Activated CD4-positive, alpha-beta T cell treated with anti-CD3 and anti-CD28 coated beads for 4 hours (primary cell): ENCODE data around the gene CELF4.

Source experiments
- DNase-seq, 2 donors: peaks; one replicate each; pipeline ENCODE4 v3.0.0-alpha.2; 2020

The CELF4 gene

DNA sequence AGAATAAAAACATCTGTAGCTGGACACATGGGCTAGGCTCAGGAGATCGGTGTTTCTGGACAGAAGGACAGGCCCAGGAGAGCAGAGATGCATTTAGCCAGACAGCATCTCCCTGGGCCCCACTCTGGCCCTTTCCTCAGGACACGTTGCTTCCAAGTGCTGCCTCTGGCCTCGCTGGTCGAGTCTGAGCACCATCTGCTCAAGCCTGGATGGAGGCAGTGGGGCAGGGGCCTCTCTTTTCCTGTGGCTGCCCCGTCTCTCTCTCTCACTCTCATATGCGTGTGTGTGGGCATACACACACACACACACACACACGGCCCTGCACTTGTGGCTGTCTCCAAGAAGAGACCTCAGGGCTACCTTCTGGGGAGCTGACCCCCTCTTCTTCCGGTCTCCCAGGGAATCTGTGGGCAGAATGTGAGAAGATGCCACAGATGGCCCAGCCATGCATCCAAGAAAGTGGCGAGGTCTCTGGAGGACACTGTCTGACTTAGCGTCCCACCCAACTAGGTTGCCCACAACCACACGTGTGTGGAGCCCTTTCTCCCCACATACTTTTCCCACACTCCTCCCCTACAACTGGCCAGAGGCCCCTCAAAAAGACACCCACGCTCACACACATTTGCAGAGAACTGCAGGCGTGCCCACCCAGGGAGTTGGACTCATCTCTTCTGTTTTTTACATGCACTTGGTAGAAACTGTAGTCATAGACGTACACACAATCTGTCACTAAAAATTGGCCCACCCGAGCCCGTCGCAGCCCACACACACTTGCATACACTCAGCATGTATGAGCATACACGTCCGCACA is 19.9 kb downstream of the CELF4 start:
- no peak for DNase-seq

DNA sequence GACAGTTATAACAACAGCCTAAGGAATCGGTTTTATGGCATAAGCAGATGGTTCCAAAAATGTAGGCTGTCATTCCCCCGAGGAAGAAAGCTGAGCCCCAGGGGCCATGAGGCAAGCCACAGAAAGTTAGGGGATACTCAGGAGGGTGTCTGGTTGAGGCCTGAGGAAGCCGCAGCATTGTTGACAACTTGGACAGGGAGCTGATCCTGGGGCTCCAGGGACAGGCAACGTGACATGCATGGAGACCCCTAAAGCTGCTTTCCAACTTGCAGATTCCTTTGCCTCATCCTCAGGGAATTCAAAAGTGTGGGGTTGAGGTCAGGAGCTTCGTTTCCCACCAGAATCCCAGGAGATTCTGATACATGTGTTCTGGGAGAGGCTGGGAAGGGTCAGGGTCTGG is 20.9 kb downstream of the CELF4 start:
- no peak for DNase-seq

DNA sequence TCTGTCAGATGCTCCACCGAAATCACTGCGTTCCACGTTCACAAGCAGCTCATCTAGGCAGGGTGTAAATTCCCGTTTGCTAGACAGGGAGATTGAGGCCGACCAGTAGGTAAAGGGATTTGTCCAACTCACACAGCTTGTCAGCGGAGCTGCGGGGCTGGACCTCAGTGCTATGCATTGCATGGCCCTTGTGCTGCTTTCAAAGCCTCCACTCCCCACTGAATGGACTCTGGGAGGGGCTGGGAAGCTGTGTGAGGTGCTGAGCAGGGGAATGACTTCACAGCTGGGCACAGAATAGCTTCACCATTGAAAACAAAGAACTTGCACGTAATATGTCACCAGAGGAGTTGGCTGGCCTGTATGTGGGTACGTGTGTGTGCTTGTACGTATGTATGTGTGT is 21.4 kb downstream of the CELF4 start:
- no peak for DNase-seq

DNA sequence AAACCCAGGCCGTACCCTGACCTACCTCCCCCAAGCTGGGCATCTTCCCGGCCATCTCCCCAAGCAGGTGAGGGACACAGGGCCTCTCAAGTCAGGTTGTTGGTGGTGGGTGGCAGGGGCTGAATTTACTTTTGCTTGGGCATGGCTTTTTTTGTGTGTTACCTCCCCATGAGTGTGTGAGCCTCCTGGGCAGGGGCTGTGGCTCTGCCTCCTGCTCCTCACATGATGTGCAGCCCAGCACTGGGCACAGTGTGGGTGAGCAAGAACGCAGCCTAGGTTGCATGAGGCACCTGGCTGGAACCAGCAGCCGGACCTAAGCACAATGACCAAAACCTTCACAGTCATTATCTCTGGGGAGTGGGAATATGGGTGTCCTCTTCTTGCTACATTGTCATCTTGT is 22.3 kb downstream of the CELF4 start:
- DNase-seq: no peak

DNA sequence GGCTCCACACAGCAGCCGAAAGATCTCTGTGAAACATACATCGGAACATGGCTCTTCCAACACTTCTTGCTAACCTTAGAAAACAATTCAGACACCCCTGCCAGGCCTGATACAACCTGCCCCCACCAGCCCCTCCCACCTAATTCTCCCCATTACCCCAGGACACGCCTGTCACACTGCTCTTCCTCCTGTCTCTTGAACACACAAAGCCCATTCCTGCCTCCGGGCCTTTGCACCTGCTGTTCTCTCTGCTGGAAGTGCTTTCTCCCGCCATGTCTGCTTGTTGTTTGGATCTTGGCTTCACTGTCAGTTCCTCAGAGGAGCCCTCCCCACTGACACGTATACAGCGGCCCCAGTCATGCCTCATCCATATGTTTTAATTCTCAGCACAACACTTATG is 24.1 kb downstream of the CELF4 start:
- no peak for DNase-seq

DNA sequence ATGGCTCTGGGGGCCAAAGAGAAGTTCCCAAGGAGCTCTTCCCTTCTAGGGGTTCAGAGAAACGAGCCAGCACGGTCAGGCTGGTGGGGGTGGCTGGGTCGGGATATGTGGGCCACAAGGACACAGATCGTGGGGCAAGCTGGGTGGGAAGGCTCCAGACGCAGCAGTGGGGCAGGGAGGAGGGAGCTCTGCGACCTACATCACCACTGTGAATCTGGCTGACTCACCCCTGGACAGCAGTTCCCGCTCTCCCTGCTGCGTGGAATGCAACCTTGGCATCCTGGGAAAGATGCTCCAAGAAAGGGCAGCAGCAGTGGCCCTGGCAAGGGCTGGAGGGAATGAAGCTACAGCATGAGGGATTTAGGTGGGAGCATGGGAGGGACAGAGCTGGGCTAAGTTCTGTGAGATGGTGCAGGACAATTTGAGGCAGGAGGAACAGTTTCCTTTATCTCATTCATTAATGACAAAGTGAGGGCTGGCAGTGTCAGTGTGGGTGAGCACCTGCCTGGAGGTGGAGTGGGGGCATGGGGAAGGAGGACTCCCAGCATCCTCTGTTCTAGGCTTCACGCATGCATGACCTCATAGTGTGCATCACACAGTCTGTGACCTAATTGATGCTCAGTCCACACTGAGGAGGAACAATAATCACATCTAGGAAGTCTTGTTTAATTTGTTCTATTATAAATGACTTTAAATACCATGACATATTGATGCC is 25.0 kb downstream of the CELF4 start:
- no peak for DNase-seq

DNA sequence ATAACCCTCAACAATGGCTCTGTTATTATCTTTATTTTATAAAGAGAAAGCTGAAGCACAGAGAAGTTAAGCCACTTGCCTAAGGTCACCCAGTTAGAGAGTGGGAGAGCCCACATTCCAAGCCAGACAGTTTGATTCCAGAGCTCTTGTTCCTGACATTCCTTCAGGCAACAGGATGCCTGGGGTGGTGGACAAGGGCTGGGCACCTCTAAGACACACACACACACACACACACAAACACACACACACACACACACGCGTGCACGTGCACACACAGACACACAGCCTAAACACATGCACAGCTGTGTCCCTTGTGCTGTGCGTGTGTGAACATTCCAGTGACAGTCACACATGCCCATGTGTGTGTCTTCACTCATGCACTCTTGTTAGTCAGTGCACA is 26.4 kb downstream of the CELF4 start:
- DNase-seq: no peak

DNA sequence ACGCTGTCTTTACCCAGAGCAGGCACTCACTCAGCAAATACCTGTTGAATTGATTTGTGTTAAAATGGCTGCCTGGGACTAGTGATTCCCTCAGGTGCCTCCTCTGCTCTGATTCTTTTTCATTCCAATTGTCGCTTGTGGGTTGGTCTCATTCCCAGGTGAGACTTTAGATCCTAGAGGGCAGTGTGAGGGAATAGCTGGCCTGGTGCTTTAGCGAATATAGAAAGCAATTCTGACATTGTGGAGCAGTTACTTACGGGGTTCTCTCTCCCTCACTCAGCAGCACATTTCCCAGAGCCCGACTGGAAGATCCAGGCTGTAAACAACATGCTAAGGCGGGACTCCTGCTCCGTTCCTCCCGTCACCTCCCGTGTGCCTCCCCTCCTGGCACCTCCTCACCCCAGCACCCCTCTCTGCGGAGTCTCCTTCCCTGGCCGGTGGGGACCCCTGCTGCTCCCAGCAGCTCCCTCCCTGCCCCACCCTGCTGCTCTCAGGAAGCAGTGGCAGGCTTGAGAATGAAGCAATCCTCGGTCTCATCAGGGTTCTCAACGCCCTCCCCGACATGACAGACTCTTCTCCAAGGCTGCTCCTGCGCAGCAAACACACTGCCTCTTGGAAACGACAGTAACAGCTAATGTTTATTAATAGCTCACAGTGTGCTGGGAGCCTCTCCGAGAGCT is 26.9 kb downstream of the CELF4 start:
- no peak for DNase-seq

DNA sequence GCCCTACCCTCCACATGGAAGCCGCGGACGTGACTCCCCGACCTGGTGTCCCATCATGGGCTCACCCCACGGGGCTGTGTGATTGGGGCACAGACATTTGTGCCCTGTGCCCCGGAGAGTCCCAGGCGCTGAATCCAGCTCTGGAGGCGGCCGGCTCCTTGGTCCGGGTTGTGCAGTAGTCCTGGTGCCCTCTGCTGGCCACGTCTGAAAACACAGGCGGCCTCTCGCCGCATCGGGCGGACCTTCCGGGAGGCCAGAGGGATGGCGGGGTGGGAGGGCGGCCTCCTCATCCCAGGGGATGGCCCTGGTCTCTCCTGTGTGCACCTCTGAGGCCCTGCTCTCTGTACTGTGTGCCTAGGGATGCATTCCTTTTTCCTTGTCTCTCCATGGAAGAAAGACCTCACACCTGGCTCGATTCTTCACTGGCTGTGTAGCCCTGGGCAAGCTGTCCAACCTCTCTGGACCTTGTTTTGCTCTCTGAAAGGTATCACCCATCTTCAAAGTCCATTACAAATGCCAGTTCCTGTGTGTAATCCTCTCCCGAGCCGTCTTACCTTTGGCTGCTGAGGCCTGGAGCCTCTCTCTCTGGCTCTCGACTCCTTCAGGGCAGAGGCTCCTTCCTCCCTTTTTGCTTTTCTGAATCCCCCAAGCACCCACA is 27.6 kb downstream of the CELF4 start:
- DNase-seq: no peak

DNA sequence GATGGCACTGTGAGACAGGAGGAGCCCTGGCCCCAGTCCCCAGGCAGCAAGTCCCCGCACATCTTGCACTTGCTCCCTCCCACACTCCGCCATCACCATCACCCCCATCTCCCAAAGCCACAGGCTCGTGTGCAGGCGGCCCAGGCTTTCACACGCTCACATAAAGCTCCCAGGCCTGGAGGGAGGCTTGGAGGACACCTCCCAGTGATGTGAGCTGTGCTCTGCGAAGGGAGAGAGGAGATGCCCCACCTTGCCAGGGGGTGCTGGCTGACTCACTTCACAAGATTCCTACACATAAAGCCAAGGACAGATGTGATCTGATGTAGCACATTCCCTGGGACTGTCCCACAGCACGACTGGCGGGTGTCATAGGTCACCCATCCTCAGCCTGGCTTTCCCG is 28.9 kb downstream of the CELF4 start:
- DNase-seq: no peak

DNA sequence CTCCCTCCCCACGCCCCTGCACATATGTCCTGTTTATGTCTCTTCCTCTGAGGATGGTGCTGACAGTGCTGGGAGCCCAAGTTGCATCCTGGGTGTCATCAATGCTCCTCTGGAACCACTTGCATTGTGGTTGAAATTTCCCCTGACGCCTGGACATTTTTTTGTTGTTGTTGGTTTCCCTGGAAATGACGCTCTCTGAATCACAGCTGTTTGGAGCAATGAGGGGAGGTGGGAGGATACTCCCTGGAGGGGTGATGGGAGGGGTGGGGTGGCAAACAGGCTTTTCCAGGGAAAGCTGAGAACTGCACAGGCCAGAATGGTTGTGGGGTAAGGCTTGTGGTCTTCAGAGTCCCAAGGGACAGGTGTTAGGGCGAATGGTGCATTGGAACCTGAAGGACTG is 29.6 kb downstream of the CELF4 start:
- no peak for DNase-seq

DNA sequence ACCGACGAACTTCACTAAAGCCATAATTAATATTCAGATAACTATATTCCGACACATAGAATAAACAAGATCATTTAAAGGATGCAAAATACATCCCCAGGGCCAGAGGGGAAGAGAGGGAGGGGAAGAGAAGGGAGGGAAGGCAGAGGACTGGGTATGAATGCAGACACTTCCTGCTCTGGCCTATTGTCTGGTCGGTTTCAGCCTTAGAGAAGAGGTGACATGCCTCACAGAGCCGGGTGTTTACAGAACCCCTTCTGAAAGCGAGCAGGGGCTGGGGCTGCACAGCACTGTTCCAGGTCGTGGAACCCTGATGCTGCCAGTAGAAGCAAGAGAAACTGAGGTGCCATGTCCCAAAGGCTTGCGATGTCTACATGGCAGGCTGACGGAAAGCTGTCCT is 31.0 kb downstream of the CELF4 start:
- no peak for DNase-seq

DNA sequence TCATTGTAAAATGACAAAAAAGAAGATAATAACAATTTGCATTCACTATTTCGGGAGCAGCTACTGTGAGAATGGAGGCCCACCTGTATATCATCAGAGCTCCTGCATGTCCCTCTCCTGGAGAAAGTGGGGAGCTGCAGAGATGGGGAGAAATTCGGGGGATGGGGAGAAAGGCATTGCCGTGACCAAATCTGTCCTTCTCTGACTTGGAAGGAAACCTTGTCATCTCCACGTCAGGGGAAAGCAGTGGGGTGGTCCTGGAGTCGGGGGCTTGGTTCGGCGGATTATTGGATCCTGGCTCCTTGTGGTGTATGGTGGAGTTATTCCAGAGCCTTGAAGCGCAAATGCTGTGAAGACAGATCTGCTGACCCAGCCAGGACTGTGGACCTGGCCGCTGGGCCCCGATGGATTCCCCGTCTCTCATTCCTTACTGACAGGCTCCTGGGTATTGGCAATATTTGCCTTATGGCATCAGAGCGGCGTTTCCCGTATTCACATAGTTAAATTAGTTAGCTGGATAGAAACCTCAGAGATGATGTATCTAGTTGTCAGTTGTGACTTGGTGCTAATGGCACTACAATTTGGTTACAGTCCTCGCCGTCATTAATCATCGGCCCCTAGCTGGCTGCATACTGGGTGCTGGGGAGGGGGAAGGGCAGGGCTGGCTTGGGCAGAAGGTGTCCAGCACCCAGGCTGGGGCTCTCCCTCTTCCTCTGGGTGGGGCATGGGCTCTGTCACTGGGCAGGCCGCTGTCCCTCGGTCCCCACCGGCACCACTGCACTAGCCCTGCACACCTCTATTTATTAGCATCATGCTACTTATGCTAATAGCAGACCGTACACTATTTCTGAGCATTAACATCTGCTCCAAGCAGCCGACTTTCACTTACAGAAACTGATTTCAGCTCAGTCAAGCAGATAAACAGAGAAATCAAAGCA is 31.7 kb downstream of the CELF4 start:
- DNase-seq: no peak

DNA sequence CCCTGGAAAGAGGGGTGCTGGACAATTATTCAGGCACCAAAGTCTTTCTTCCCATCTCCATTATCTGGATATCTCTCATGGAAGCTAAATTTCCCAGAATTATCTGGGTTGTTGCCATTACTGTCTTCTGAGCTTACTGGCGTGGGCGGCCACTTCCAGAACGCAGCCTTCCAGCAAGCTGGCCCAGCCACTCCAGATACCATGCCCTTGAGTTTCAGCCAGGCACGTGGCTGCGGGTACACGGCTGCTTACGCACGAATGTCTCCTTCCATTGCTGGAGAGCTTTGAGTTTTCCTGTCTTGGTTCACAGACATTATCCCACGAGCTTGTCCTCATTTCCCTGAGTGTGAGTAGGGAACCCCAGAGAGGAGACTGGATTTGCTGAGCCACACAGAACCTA is 32.7 kb downstream of the CELF4 start:
- no peak for DNase-seq

DNA sequence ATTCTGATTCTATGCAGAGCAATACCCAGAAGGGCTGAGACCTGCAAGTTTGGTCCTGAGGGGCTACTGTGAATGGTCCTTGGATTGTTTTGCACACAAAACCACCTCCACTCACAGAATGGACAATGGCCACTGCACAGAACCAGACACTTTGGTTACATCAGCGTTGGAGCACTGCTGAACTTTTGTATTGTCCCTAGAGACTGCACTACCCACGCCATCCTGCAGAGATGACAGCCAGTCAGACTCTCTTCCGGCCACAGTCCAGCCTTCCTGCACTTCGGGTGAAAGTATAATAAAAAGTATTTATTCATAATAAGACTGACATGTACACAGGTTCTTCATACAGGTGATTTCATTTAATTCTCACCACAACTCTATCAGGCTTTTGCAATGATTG is 35.7 kb downstream of the CELF4 start:
- DNase-seq: no peak

DNA sequence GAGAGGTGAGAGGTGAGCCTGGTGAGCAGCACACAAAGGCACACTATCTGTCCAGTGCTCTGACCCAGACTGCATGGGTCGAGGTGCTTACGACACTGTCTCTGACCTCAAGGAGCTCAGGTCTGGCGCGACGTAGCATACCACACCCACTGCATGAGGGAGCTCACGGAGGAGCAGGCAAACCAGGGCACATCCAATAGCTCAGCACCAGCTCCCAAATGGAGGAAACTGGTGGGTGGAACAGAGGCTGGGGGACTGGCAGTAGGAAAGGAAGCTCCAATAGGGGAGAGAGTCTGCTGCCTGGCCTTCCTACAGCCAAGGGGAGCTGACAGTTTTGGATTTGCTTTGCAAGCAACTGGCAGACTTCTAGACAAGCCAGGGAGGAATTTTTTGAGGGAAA is 36.3 kb downstream of the CELF4 start:
- DNase-seq: no peak

DNA sequence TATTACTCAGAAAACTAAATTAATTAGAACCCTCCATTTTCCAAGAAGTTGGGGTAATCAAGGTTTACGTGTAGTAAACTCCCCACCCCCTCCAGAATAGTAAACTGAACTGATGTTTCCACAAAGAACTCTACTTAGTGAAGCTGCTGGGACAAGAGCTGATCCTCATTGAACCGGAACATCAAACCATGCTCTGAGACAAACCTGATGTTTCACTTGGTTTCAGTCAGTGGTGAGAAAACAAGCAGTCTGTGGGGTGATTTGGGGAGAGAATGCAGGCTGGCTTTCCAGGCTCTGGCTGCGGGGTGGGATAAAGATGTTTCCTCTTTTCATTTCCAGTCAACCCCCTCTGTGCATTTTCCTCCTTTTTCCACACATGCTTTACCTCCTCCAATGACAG is 38.2 kb downstream of the CELF4 start:
- no peak for DNase-seq

DNA sequence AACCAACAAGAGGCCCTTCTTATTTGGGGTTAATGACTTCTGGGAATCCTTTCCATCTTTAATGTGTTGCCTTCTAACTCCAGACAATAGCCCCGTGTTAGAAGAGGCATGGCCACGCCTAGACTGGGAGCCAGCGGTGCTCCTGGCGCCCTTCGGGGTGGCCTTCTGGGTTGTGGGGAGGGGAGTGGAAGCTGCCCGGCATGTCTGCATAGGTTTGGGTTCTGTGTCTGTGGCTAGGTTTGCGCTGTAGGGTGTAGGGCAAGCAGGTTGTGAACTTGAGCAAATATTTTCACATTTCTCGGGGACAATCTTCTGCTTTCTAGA is 40.4 kb downstream of the CELF4 start:
- DNase-seq: no peak

DNA sequence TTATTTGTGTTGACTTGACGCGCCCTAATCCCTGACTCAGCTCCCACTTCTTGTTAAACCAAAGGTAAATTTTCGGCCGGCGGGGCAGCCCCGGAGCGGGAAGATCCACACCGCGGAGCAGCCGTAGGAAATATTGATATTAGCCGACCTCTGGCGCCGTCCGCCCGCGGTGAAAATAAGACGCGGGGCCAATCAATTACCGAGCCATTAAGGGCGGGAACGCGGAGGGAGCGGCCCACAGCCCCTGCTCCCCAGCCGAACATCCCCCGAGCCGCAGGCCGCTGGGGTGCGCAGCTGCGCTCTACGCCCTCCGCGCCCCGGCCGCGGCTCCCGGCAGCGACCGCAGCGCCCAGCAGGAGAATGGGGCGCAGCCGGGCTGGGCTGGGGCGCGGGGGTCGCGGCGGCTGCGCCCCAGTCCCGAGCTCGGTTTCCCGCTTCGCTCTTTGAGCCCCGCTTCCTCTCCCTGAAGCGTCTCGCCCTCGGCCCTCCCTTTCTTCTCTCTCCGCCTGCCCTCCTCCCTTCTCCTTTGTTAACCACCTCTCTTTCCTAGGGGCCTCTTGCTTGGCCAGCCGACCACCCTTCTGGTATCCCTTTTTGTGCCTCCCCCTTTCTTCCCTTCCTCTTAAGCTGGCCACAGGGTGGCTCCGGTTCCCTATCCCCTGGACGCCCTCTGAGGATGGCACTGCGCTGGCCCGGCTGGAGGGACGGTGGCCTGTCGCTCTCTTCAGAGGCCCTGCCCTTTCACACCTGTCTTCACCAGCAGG is 40.9 kb downstream of the CELF4 start:
- DNase-seq: no peak

DNA sequence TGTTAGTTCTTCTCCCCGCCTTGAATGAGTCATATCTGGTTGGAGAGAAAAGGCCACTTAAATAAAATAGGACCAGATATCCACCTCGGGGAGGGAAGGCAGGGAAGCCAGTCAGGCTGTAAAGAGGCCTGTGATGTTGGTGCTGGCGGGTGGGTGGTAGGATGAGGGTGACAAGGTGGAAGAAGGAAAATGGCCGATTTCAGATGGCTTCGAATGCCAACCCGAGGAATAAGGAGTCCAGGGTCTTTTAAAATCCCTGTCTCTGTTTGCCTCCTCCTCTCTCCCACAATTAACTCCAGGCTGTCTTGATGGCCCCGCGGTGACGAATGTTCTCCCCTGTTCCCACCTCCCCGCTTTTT is 41.5 kb downstream of the CELF4 start:
- DNase-seq: no peak

DNA sequence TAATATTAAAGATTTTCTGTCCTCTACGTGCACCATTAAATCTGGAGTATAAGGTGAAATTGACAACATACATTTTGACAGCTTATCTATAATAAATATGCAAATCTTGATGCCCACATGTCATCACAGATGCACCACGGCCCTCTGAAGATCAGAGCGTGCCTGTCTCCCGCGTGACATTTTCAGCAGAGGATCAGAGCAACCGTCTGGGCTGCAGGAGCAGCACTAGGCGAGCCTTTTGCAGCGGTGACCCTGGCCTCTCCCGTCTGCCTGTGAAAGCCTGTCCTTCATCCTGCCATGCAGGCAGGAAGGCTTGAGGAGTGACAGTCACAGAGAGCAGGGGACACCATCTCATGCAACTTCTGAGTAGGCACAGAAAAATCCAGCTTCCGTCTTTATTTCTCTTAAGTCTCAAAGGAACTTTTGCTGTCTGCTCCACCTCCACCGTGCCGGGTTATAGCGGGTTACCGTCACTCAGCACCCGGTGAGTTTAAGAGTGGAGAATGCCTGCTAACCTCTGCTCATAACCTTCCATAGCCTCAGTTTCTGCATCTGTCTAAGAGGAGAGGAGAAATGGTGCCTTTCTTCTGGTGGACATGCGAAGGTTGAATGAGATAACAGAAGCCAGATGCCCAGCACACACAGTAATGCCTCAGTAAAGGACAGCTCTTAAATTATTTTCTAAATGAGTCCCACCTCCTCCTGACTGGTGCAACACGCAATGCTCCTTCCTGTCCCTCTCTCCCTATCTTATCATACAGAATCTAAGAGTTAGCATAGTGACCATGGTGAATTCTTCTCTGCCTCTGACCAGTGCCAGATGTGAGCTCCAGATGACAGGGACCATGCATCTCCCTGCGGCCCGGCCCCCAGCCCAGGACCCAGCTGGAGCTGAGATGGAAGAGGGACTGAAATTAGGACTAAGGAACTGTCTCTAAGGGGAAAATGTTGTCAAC is 43.8 kb downstream of the CELF4 start:
- no peak for DNase-seq
